Stimulated activated CD4-positive, alpha-beta T cell treated with anti-CD3 and anti-CD28 coated beads, Interleukin-1b, Interleukin-23, amount 100 ng/mL, for 1 hour (primary cell): ENCODE results near the gene PPP1R16B.

ENCODE experiments used
- DNase-seq, 2 donors: peaks; one replicate each; pipeline ENCODE4 v3.0.0-alpha.2; 2020; ENCODE audit warnings: low read depth in 2 of 2

PPP1R16B gene

GRCh38 chr20:38965264-38965663 is 159.8 kb downstream of the PPP1R16B start:
- DNase-seq, result no peak

- no peak for DNase-seq
Observed at GRCh38 chr20:38968090-38968489, 162.6 kb downstream of the PPP1R16B start.

- DNase-seq, result no peak
Observed at GRCh38 chr20:38969708-38970107, 164.2 kb downstream of the PPP1R16B start.

GRCh38 chr20:38970302-38970701 is 164.8 kb downstream of the PPP1R16B start:
- DNase-seq, result no peak
